ENCODE data around the gene ARL2.

The ARL2 gene

DNA sequence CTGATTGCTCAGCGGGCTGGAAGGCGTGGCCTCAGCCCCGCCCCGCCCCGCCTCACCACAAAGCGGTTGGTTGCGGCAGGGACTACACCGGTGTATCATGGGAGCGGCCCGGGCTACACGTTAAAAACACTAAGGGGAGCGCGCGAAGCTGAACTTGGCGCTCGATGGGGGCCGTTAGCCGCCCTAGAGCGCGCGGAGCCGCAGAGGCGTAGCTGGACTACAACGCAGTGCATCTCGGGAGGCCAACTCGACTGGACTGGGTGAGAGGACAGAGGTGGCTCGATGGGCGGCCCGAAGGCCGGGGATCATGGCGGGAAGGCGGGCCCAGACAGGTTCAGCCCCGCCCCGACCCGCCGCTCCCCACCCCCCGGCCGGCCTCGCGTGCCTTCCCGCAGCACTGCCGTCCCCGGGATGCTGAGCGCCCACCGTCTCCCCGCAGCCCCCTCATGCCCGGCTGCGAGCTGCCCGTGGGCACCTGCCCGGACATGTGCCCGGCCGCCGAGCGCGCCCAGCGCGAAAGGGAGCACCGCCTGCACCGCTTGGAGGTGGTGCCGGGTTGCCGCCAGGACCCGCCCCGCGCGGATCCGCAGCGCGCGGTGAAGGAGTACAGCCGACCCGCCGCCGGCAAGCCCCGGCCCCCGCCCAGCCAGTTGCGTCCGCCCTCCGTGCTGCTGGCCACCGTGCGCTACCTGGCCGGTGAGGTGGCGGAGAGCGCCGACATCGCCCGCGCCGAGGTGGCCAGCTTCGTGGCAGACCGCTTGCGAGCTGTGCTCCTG lies 27.1 kb downstream of the ARL2 start, which contains the start of gene SAC3D1 (continued):
- TF ChIP-seq, protein P1, sequence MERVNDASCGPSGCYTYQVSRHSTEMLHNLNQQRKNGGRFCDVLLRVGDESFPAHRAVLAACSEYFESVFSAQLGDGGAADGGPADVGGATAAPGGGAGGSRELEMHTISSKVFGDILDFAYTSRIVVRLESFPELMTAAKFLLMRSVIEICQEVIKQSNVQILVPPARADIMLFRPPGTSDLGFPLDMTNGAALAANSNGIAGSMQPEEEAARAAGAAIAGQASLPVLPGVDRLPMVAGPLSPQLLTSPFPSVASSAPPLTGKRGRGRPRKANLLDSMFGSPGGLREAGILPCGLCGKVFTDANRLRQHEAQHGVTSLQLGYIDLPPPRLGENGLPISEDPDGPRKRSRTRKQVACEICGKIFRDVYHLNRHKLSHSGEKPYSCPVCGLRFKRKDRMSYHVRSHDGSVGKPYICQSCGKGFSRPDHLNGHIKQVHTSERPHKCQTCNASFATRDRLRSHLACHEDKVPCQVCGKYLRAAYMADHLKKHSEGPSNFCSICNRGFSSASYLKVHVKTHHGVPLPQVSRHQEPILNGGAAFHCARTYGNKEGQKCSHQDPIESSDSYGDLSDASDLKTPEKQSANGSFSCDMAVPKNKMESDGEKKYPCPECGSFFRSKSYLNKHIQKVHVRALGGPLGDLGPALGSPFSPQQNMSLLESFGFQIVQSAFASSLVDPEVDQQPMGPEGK (tag by site-specific recombination; IDR thresholded peaks at IDR 0.05), result peak; percentile 89
- no peak for TF ChIP-seq ZNF148 (tag by site-specific recombination; IDR thresholded peaks at IDR 0.05; ENCODE audit: borderline replicate concordance)
- TF ChIP-seq ZNF548 (tag by site-specific recombination; IDR thresholded peaks at IDR 0.05), result no peak
- no peak for TF ChIP-seq ZNF664 (tag by site-specific recombination; IDR thresholded peaks at IDR 0.05)
- TF ChIP-seq ZNF76 (tag by site-specific recombination; IDR thresholded peaks at IDR 0.05; ENCODE audit: borderline replicate concordance, low read depth), result peak; percentile 96
- TF ChIP-seq IKZF3 (tag by site-specific recombination; IDR thresholded peaks at IDR 0.05), result 0 out of 2 replicates have a peak, but pooled peaks have one; percentile 23
- TF ChIP-seq, protein P2, sequence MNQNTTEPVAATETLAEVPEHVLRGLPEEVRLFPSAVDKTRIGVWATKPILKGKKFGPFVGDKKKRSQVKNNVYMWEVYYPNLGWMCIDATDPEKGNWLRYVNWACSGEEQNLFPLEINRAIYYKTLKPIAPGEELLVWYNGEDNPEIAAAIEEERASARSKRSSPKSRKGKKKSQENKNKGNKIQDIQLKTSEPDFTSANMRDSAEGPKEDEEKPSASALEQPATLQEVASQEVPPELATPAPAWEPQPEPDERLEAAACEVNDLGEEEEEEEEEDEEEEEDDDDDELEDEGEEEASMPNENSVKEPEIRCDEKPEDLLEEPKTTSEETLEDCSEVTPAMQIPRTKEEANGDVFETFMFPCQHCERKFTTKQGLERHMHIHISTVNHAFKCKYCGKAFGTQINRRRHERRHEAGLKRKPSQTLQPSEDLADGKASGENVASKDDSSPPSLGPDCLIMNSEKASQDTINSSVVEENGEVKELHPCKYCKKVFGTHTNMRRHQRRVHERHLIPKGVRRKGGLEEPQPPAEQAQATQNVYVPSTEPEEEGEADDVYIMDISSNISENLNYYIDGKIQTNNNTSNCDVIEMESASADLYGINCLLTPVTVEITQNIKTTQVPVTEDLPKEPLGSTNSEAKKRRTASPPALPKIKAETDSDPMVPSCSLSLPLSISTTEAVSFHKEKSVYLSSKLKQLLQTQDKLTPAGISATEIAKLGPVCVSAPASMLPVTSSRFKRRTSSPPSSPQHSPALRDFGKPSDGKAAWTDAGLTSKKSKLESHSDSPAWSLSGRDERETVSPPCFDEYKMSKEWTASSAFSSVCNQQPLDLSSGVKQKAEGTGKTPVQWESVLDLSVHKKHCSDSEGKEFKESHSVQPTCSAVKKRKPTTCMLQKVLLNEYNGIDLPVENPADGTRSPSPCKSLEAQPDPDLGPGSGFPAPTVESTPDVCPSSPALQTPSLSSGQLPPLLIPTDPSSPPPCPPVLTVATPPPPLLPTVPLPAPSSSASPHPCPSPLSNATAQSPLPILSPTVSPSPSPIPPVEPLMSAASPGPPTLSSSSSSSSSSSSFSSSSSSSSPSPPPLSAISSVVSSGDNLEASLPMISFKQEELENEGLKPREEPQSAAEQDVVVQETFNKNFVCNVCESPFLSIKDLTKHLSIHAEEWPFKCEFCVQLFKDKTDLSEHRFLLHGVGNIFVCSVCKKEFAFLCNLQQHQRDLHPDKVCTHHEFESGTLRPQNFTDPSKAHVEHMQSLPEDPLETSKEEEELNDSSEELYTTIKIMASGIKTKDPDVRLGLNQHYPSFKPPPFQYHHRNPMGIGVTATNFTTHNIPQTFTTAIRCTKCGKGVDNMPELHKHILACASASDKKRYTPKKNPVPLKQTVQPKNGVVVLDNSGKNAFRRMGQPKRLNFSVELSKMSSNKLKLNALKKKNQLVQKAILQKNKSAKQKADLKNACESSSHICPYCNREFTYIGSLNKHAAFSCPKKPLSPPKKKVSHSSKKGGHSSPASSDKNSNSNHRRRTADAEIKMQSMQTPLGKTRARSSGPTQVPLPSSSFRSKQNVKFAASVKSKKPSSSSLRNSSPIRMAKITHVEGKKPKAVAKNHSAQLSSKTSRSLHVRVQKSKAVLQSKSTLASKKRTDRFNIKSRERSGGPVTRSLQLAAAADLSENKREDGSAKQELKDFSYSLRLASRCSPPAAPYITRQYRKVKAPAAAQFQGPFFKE (tag by site-specific recombination; IDR thresholded peaks at IDR 0.05; ENCODE audit: borderline replicate concordance), result no peak
- TF ChIP-seq ZSCAN5A (tag by site-specific recombination; IDR thresholded peaks at IDR 0.05), result no peak
- TF ChIP-seq ZNF112 (tag by site-specific recombination; IDR thresholded peaks at IDR 0.05), result no peak
- no peak for TF ChIP-seq ELK4 (IDR thresholded peaks at IDR 0.05; ENCODE audit: borderline replicate concordance, low read depth, low read length)
- TF ChIP-seq WT1 (tag by site-specific recombination; IDR thresholded peaks at IDR 0.05), result no peak
- TF ChIP-seq ZNF677 (tag by site-specific recombination; IDR thresholded peaks at IDR 0.05), result no peak
- peak; percentile 33 for TF ChIP-seq GLIS1 (tag by site-specific recombination; IDR thresholded peaks at IDR 0.05)
- no peak for TF ChIP-seq YY1 (tag by site-specific recombination; IDR thresholded peaks at IDR 0.05)
- no peak for TF ChIP-seq ZNF48 (tag by site-specific recombination; IDR thresholded peaks at IDR 0.05)
- no peak for TF ChIP-seq ZNF239 (tag by site-specific recombination; IDR thresholded peaks at IDR 0.05)
- TF ChIP-seq ZNF843 (tag by site-specific recombination; IDR thresholded peaks at IDR 0.05), result no peak
- TF ChIP-seq, protein P3, sequence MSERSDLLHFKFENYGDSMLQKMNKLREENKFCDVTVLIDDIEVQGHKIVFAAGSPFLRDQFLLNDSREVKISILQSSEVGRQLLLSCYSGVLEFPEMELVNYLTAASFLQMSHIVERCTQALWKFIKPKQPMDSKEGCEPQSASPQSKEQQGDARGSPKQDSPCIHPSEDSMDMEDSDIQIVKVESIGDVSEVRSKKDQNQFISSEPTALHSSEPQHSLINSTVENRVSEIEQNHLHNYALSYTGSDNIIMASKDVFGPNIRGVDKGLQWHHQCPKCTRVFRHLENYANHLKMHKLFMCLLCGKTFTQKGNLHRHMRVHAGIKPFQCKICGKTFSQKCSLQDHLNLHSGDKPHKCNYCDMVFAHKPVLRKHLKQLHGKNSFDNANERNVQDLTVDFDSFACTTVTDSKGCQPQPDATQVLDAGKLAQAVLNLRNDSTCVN (tag by site-specific recombination; optimal IDR thresholded peaks at IDR 0.05), result peak; percentile 75
- TF ChIP-seq TSHZ1 (tag by site-specific recombination; IDR thresholded peaks at IDR 0.05; ENCODE audit: borderline replicate concordance), result no peak
- no peak for TF ChIP-seq ZNF561 (tag by site-specific recombination; IDR thresholded peaks at IDR 0.05; ENCODE audit: borderline replicate concordance)
- TF ChIP-seq ZNF155 (tag by site-specific recombination; IDR thresholded peaks at IDR 0.05), result no peak
